HG03064 (cell line): Measurements from ENCODE around the gene PBRM1.

Source experiments
- ATAC-seq: cut with Tn5 transposase; IDR thresholded peaks from one replicate; pipeline ENCODE4 v1.9.1; 2021; ENCODE audit warnings: low read depth; ENCODE audit not compliant: unreplicated experiment

The PBRM1 gene

GRCh38 chr3:52671676-52672075 lies 14.0 kb downstream of the PBRM1 start:
- ATAC-seq = no peak

DNA sequence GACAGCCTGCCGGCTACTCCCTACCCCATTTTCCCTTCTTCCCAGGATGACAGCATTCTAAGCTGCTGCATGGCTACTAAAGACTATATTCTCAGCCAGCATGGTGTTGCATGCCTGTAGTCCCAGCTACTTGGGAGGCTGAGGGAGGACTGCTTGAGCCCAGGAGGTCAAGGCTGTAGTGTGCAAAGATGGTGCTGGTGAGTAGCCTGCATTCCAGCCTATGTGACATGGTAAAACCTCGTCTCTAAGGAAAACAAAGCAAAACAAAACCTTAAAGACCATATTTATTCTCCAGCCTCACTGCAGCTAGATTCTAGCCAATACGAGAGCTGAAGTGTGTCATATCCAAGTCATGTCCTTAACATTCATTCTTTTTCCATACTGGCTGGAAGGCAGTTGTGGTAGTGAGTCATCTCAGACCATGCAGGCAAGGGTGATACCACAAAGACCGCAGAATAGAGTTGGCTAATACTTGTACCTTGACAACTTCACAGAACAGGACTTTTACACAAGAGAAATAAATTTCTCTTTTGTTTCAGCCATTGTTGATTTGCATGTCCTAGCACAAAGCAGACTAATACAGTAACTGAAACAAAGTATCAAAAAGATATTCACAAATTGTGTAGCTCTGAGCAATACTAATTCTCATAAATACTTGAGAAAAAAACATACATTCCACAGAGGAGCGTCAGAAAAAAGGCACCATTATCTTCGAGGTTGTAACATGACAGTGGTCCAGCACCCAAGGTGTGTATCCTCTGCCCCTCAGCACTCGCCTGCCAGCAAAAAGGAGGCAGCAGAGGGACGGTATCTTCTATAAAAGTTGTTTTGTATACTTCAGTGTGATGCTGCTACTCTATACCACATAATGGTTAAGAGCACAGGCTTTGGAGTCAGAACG lies 14.8 kb downstream of the PBRM1 start:
- ATAC-seq = peak; percentile 79

DNA sequence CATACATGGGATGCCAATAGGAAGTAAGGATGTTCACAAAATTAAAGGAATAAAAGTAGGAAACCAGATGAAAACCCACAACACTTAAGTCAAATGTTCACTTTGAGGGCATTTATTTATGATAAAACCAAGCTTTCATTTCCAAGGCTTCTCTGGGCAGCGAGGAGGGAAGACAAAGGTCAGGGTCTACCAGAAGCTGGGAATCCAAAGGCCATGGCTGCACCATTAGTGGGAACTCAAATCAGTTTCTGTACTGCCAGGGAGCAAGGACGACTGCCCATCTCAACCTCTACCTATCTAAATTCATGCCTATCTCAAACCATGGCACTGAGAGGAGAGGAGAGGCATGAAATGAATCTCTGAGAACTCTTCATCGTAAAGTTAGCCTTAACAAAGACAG lies 22.6 kb downstream of the PBRM1 start:
- ATAC-seq = no peak

GRCh38 chr3:52660046-52660445 lies 25.7 kb downstream of the PBRM1 start:
- no peak for ATAC-seq

GRCh38 chr3:52655895-52656294 lies 29.8 kb downstream of the PBRM1 start:
- no peak for ATAC-seq

GRCh38 chr3:52651592-52651991 lies 34.1 kb downstream of the PBRM1 start:
- ATAC-seq = no peak

- no peak for ATAC-seq
Measured at GRCh38 chr3:52650439-52650838, 35.3 kb downstream of the PBRM1 start.

GRCh38 chr3:52649461-52650210 lies 36.1 kb downstream of the PBRM1 start:
- no peak for ATAC-seq

DNA sequence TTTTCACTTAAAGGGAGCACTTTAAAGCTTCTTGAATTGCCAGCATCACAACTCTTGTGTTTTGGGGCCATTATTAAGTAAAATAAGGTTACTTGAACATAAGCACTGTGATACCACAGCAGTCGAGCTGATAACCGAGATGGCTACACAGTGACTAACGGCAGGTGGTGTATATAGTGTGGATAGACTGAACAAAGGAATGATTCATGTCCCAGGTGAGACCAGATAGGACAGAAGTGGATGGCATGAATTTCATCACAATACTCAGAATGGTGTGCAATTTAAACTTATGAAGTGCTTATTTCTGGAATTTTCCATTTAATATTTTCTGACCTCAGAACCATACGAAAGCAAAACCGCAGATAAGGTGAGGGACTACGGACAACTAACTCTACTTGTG lies 40.2 kb downstream of the PBRM1 start:
- no peak for ATAC-seq

DNA sequence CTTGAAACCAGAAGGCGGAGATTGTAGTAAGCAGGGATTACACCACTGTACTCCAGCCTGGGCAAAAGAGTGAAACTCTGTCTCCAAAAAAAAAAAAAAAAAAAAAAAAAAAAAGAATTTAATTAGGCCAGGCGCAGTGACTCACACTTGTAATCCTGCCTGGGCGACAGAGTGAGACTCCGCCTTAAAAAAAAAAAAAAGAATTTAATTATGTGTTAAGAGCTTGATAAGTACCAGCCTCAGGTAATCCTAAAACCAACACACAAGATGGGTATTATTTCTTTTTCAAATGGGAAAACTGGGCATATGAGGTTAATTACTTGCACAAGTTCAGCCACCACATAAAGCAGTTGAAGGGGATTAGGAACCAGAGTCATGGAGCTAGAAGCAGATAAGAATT lies 49.0 kb downstream of the PBRM1 start:
- no peak for ATAC-seq

GRCh38 chr3:52633786-52634185 lies 51.9 kb downstream of the PBRM1 start:
- no peak for ATAC-seq

DNA sequence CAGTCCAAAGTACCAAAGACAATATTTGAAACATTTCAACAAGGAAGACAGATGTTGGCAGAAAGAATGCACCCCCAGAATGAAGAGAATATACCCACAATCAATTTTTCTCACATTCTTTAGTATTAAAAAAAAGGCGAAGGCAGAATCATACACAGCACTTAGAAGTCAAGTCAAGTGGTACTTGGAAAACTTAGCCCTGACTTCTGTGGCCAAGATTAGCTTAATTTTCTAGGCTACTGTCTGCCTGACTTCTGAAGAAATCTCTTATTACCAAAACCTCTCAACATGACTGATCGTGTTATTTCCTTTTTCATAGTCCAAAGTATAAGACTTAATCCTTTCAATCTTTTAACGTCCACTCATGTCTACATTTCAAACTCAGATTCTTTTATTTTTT lies 60.7 kb downstream of the PBRM1 start:
- no peak for ATAC-seq

- ATAC-seq = no peak
Measured at GRCh38 chr3:52623234-52623792, 62.4 kb downstream of the PBRM1 start.

DNA sequence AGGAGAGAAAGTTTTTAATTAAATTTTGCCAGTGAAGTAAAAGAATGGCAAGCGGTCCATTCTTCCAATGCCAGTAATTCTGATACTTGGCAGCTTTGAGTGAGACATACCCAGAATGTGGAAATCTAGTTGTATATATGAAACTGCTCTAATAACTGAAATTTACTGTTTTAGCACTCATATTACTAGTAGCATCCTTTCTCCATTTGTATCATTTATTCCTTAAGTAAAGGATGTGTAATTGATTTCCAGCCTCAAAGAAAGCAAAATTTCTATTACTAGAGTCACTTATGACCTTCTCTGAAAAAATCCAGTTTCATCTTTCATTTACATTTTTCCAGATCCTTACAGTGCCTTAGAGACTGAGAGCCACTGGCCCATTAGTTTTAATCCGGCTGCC lies 65.1 kb downstream of the PBRM1 start:
- ATAC-seq = no peak

DNA sequence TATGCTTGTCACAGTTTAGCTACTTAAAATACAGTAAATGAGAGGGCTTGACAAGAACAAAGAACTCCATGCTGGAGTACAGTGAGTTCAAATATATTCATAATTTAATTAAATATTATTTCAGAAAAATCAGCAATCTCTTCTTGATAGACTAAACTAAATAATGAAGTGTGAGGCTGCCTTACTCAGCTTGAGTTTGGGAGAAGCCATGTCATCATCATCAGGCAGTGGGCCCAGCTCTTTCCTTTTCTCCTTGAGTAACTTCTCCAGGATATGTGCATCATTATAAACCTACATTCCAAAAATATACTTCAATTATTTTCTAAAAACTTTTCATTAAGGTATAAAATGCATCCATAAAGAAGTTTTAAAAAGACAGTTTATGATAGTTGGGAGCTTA lies 70.5 kb downstream of the PBRM1 start:
- no peak for ATAC-seq

DNA sequence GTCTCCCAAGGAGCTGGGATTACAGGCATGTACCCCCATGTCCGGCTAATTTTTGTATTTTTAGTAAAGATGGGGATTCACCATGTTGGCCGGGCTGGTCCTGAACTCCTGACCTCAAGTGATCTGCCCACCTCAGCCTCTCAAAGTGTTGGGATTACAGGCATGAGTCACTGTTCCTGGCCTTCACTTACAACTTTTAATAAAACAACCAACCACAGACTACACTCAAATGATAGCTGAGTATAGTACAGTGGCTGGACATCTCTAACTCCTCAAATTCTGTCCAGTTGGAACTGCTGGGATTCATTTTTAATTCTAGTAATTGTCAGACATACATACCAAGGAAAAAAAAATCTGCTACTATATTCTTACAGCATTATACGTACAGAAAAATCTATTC lies 71.0 kb downstream of the PBRM1 start:
- no peak for ATAC-seq

DNA sequence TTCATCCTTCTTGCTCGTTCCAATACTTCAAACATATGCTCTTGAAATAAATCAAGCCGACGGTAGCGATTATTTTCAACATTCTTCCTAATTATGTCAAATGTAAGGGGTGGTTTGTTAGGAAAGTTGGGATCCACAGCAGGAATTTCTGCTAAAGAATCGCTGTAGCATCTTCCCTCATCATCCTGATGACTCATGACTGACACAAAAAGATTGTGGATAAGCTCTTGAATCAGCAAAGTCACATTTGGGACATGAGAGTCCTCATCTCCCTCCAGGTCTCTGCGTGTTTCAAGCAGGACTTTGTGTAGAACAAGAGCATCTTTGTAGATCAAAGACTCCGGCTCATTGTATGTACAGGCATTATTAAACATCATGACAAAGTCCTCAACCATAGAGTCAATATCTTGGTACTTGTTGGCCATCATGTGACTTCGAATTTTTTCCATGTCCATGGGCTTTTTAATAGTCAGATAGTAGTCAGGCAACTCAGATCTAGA lies 76.3 kb downstream of the PBRM1 start:
- ATAC-seq = no peak

GRCh38 chr3:52608337-52608736 lies 77.4 kb downstream of the PBRM1 start:
- no peak for ATAC-seq

DNA sequence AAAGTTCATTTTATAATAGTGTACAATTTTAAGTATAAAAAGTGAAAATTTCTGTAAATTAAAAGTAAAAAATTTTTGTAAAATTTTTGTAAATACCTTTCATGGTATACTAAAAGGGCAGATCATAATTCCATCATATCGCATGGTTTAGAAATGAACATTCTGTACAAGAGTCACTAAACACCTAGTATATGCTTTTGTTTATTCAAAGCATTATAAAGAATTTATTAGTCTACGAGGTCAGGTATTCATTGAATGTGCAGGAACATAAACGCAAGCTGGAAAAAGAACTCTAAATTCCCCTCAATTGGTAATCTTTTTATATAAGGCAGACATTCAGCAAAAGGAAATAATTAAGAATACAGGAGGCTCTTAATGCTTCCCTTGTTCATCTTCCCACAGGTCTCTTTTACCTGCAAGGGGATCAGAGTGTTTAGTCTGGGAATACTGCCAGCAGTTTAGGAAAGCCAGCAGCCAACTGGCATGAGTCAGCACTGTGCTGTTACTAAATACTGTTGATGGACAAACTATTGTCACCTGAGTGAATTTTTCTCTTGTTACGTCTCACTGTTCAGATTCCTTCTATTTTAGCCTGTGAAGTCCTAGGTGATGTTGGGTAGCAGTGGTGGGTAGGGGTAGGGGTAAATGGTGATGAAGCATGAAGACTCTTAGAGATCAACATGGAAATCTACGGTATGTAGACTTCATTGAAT lies 79.2 kb downstream of the PBRM1 start:
- no peak for ATAC-seq

GRCh38 chr3:52600258-52600657 lies 85.5 kb downstream of the PBRM1 start:
- ATAC-seq = no peak
